Activated CD4-positive, alpha-beta T cell treated with anti-CD3 and anti-CD28 coated beads for 1 hour (primary cell): ENCODE results near the gene CSNK2A1.
"Not testable (repeated sequence)": the region's sequence is repeated elsewhere in the genome, so short reads cannot be mapped to it uniquely, and the experiment has no call there.

ENCODE experiments used
- DNase-seq: peaks from one replicate; pipeline ENCODE4 v3.0.0-alpha.2; 2020

CSNK2A1 gene

GRCh38 chr20:531608-532007 lies 12.0 kb downstream of the CSNK2A1 start:
- no peak for DNase-seq

GRCh38 chr20:530321-530720 lies 13.3 kb downstream of the CSNK2A1 start:
- DNase-seq, result no peak

GRCh38 chr20:528923-529604 lies 14.5 kb downstream of the CSNK2A1 start:
- DNase-seq, result no peak

- no peak for DNase-seq
Measured at GRCh38 chr20:527571-527886, 16.1 kb downstream of the CSNK2A1 start.

GRCh38 chr20:521860-522259 lies 21.7 kb downstream of the CSNK2A1 start:
- DNase-seq, result no peak

GRCh38 chr20:519999-520398 lies 23.6 kb downstream of the CSNK2A1 start:
- DNase-seq, result no peak

GRCh38 chr20:517221-517620 lies 26.4 kb downstream of the CSNK2A1 start:
- no peak for DNase-seq

GRCh38 chr20:516799-517198 lies 26.8 kb downstream of the CSNK2A1 start:
- no peak for DNase-seq

- DNase-seq, result no peak
Measured at GRCh38 chr20:515696-516095, 27.9 kb downstream of the CSNK2A1 start.

GRCh38 chr20:513429-513828 lies 30.2 kb downstream of the CSNK2A1 start:
- DNase-seq, result no peak

GRCh38 chr20:510328-511057 lies 33.1 kb downstream of the CSNK2A1 start:
- DNase-seq, result not testable (repeated sequence)

- not testable (repeated sequence) for DNase-seq
Measured at GRCh38 chr20:508364-508787, 35.2 kb downstream of the CSNK2A1 start.

- no peak for DNase-seq
Measured at GRCh38 chr20:507761-508332, 35.7 kb downstream of the CSNK2A1 start.

- no peak for DNase-seq
Measured at GRCh38 chr20:507006-507758, 36.4 kb downstream of the CSNK2A1 start.

- DNase-seq, result no peak
Measured at GRCh38 chr20:504632-505075, 38.9 kb downstream of the CSNK2A1 start.

- DNase-seq, result no peak
Measured at GRCh38 chr20:503048-503737, 40.4 kb downstream of the CSNK2A1 start.

- no peak for DNase-seq
Measured at GRCh38 chr20:497979-498378, 45.6 kb downstream of the CSNK2A1 start.

- no peak for DNase-seq
Measured at GRCh38 chr20:496126-496696, 47.4 kb downstream of the CSNK2A1 start.

- DNase-seq, result no peak
Measured at GRCh38 chr20:492159-492558, 51.4 kb downstream of the CSNK2A1 start.

- DNase-seq, result no peak
Measured at GRCh38 chr20:487655-488054, 55.9 kb downstream of the CSNK2A1 start.

GRCh38 chr20:483815-484644 lies 59.6 kb downstream of the CSNK2A1 start:
- no peak for DNase-seq

- no peak for DNase-seq
Measured at GRCh38 chr20:481167-481566, 62.4 kb downstream of the CSNK2A1 start.
